Caco-2 (cell line): ENCODE data around the gene TLR9. TPM values are rescaled to one million over a fixed set of nuclear protein-coding genes. Genes with fewer than 3 reads are reported as not detected.

Experiments
- BruUV-seq: library from RNA; stranded (reverse); fragments of 400-500 nt; replicated peaks from 2 replicates; lab custom pipeline; 2021; lab: Mats Ljungman, UMichigan
- CTCF ChIA-PET: fragments of 300-600 bp; sonication (Branson Sonifier 250); formaldehyde crosslinking; loops from one replicate; lab custom pipeline; 2022; ENCODE audit warnings: antibody characterized with exemption; lab: Charles Lee
- POLR2A ChIA-PET: fragments of 300-600 bp; sonication (Branson Sonifier 250); formaldehyde crosslinking; loops from one replicate; lab custom pipeline; 2022; ENCODE audit warnings: antibody characterized with exemption; lab: Charles Lee
- DNase-seq, 2 experiments: peaks; one replicate each; pipeline versions ENCODE4 v3.0.0 to v3.0.0-alpha.2; 2020 to 2022
- H3K27me3 ChIP-seq: replicated peaks from 2 replicates; pipeline ENCODE4 v1.6.0; 2011; ENCODE audit warnings: low read length; ENCODE audit not compliant: control insufficient read depth, insufficient read depth
- H3K36me3 ChIP-seq: 2 replicates; pipeline ENCODE4 v1.5.1; 2011; ENCODE audit warnings: low read length; ENCODE audit not compliant: control insufficient read depth, insufficient read depth
- H3K4me1 ChIP-seq: fragments of 250-450 bp; sonication (Bioruptor Pico); 2 replicates; pipeline ENCODE4 v1.5.1; 2020; ENCODE audit warnings: mild to moderate bottlenecking
- H3K4me3 ChIP-seq: 2 replicates; pipeline ENCODE4 v1.5.1; 2011; ENCODE audit warnings: low read depth, mild to moderate bottlenecking, control low read depth, low read length
- H3K9me3 ChIP-seq: fragments of 250-450 bp; sonication (Bioruptor Pico); 2 replicates; pipeline ENCODE4 v1.5.1; 2020; ENCODE audit warnings: mild to moderate bottlenecking, moderate library complexity
- H3K27ac Mint-ChIP-seq: one replicate; pipeline ENCODE4 v1.8.0; 2022; ENCODE audit warnings: mixed read lengths; ENCODE audit not compliant: unreplicated experiment
- H3K27me3 Mint-ChIP-seq: one replicate; pipeline ENCODE4 v1.8.0; 2022; ENCODE audit warnings: mixed read lengths; ENCODE audit not compliant: insufficient read depth, unreplicated experiment
- H3K36me3 Mint-ChIP-seq: one replicate; pipeline ENCODE4 v1.8.0; 2022; ENCODE audit warnings: mild to moderate bottlenecking, mixed read lengths; ENCODE audit not compliant: insufficient read depth, unreplicated experiment
- H3K4me1 Mint-ChIP-seq: one replicate; pipeline ENCODE4 v1.8.0; 2022; ENCODE audit warnings: low read depth, mixed read lengths; ENCODE audit not compliant: unreplicated experiment
- H3K4me3 Mint-ChIP-seq: one replicate; pipeline ENCODE4 v1.8.0; 2022; ENCODE audit warnings: mild to moderate bottlenecking, moderate library complexity, mixed read lengths; ENCODE audit not compliant: unreplicated experiment
- H3K9me3 Mint-ChIP-seq: one replicate; pipeline ENCODE4 v1.8.0; 2022; ENCODE audit warnings: mixed read lengths; ENCODE audit not compliant: unreplicated experiment
- CTCF ChIP-seq, 2 experiments: fragments of 200-600 bp in 1 of 2; IDR thresholded peaks; 1 replicate in 1 of 2; 2 replicates in 1 of 2; pipeline versions ENCODE4 v1.5.1 to v1.8.0; 2011 to 2022; ENCODE audit warnings: antibody characterized with exemption in 1 of 2, control low read depth in 1 of 2, inconsistent platforms in 1 of 2, low read depth in 1 of 2, low read length in 1 of 2, mild to moderate bottlenecking in 1 of 2, moderate library complexity in 1 of 2; ENCODE audit not compliant: insufficient read depth in 1 of 2, severe bottlenecking in 1 of 2, unreplicated experiment in 1 of 2
- intact Hi-C: fragments of 100-400 bp; cut with micrococcal nuclease; formaldehyde crosslinking; loops from one replicate; pipeline ENCODE4 v1.10.0; 2022; ENCODE audit not compliant: unreplicated experiment
- total RNA-seq: library from RNA; stranded (reverse); gene quantifications from 2 replicates; pipeline ENCODE4 v1.2.3, GENCODE V29; 2022

TLR9 gene
- total RNA-seq, 1 experiment from 2014 or later: not detected

DNA sequence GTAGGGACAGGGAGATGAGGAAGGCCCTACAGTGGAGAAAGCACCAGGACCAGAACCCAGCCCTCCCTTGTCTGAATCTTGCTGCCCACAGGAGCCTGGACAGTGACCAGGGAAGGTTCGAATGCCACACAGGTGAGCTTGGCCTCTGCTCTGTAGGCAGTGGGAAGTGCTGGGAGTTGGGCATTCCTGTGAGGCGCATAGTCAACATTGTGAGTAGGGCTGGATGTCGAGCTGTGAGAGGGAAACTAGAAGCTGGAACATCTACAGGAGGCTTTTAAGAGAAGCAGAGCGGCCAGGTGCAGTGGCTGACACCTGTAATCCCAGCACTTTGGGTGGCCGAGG lies 47.8 kb downstream of the TLR9 start:
- no peaks in the 10 kb centered on the region for H3K36me3 ChIP-seq
- Mint-ChIP-seq H3K27ac (no peak overlapping the region), H3K36me3 (no peaks in the 10 kb centered on the region)

GRCh38 chr3:52176951-52177700 lies 48.3 kb downstream of the TLR9 start:
- no peaks in the 10 kb centered on the region for H3K9me3 Mint-ChIP-seq
- intact Hi-C loops: no loop called here
- Histone ChIP-seq H3K27me3 (no peaks in the 10 kb centered on the region), H3K9me3 (no peaks in the 10 kb centered on the region), H3K36me3 (no peaks in the 10 kb centered on the region), H3K4me1 (peaks cover 6% of the 10 kb centered on the region; the same call in 1 of the 2 replicates), H3K4me3 (no peak overlapping the region)
- CTCF ChIA-PET: interaction anchor here (0.6 kb wide), 1 partner anchor 58 kb away, joined by 3 read pairs; no protein-coding TSS in a partner anchor
- no peak overlapping the region for H3K27ac Mint-ChIP-seq
- BruUV-seq: no TSS peak
- POLR2A ChIA-PET: interaction anchor here (0.9 kb wide), 1 partner anchor 49 kb away, joined by 5 read pairs; no protein-coding TSS in a partner anchor
- DNase-seq: no peak
- no peak for TF ChIP-seq CTCF (IDR thresholded peaks at IDR 0.05; ENCODE audit: insufficient read depth in 1 of 2, low read depth in 1 of 2, low read length in 1 of 2, severe bottlenecking in 1 of 2, unreplicated experiment in 1 of 2)
- H3K4me3 Mint-ChIP-seq: no peak overlapping the region
- H3K27me3 Mint-ChIP-seq: no peaks in the 10 kb centered on the region
- H3K4me1 Mint-ChIP-seq: no peaks in the 10 kb centered on the region
- H3K36me3 Mint-ChIP-seq: no peaks in the 10 kb centered on the region

More for the DNA sequence above, 47.8 kb downstream of the TLR9 start:
- TF ChIP-seq CTCF (IDR thresholded peaks at IDR 0.05; ENCODE audit: insufficient read depth in 1 of 2, low read depth in 1 of 2, low read length in 1 of 2, severe bottlenecking in 1 of 2, unreplicated experiment in 1 of 2): no peak
- Histone ChIP-seq H3K27me3 (no peaks in the 10 kb centered on the region), H3K4me3 (no peak overlapping the region), H3K4me1 (peaks cover 6% of the 10 kb centered on the region; the same call in 1 of the 2 replicates), H3K9me3 (no peaks in the 10 kb centered on the region)
- H3K4me1 Mint-ChIP-seq: no peaks in the 10 kb centered on the region
- H3K27me3 Mint-ChIP-seq: no peaks in the 10 kb centered on the region
- ChIA-PET POLR2A (interaction anchor here (0.9 kb wide), 1 partner anchor 50 kb away, joined by 5 read pairs; no protein-coding TSS in a partner anchor), CTCF (interaction anchor here (1.2 kb wide), 1 partner anchor 23 kb away, joined by 5 read pairs; the partner anchor contains the start of gene POC1A)
- DNase-seq: no peak
- no TSS peak for BruUV-seq
- H3K4me3 Mint-ChIP-seq: no peak overlapping the region
- intact Hi-C loops: no loop called here
- H3K9me3 Mint-ChIP-seq: no peaks in the 10 kb centered on the region

DNA sequence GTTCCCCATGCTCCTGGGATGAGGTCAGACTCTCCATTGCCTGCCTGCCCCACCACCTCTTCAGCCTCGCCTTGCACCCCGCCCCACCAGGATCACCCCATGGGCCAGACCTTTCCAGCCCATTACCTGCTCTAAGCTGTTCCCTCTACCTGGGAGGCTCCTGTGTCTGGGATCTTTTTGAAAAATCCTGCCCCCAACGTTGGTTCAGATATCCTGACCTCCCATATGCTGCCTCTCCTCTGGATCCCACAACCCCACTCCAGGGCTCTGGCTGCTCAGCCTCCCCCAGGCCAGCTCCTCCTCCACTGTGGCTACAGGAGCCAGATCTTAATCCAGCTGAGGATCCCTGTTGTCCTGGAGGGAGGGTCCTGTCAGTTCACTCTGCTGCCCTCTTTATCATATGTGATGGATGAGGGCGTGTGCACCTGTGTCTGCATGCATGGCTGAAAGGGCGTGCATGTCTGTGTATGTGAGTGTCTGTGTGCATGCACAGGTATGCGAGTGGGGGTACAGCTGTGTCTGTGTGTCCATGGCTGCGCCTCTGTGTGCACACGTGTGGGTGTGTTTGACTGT lies 49.2 kb downstream of the TLR9 start:
- no TSS peak for BruUV-seq
- no peaks in the 10 kb centered on the region for H3K27me3 ChIP-seq
- Mint-ChIP-seq H3K27me3 (no peaks in the 10 kb centered on the region), H3K4me3 (no peak overlapping the region), H3K9me3 (no peaks in the 10 kb centered on the region), H3K27ac (no peak overlapping the region), H3K36me3 (no peaks in the 10 kb centered on the region), H3K4me1 (peaks cover 7% of the 10 kb centered on the region)
- no peaks in the 10 kb centered on the region for H3K36me3 ChIP-seq
- peaks cover 6% of the 10 kb centered on the region; the same call in 1 of the 2 replicates for H3K4me1 ChIP-seq
- H3K9me3 ChIP-seq: no peaks in the 10 kb centered on the region
- no peak for TF ChIP-seq CTCF (IDR thresholded peaks at IDR 0.05; ENCODE audit: insufficient read depth in 1 of 2, low read depth in 1 of 2, low read length in 1 of 2, severe bottlenecking in 1 of 2, unreplicated experiment in 1 of 2)
- intact Hi-C loops: no loop called here
- POLR2A ChIA-PET: no interaction called here
- CTCF ChIA-PET: interaction anchor here (0.6 kb wide), 1 partner anchor 57 kb away, joined by 3 read pairs; no protein-coding TSS in a partner anchor
- DNase-seq: no peak
- no peak overlapping the region for H3K4me3 ChIP-seq
